Neural cell (in vitro differentiated cells): ENCODE measurements around the gene BNC2. TPM values are rescaled to one million over a fixed set of nuclear protein-coding genes. Genes with fewer than 3 reads are reported as not detected.

Source experiments
- H2AFZ ChIP-seq: fragments of 200-600, 300-800 bp; sonication (generic), shearing (Covaris generic); 2 replicates; pipeline ENCODE4 v1.6.0; 2014; ENCODE audit warnings: low read depth, mild to moderate bottlenecking, antibody characterized with exemption, low read length, moderate library complexity
- H3F3A ChIP-seq: fragments of 200-600 bp; shearing (Covaris generic); 2 replicates; pipeline ENCODE4 v1.6.1; 2016; ENCODE audit warnings: mild to moderate bottlenecking, moderate library complexity, mixed read lengths, antibody characterized with exemption, low read length; ENCODE audit not compliant: insufficient read depth, poor library complexity, severe bottlenecking
- H3K27ac ChIP-seq: fragments of 200-600, 300-800 bp; sonication (generic), shearing (Covaris generic); 2 replicates; pipeline ENCODE4 v1.5.1; 2014; ENCODE audit warnings: mild to moderate bottlenecking, low read length, moderate library complexity
- H3K27me3 ChIP-seq: fragments of 300-800, 200-600 bp; sonication (generic), shearing (Covaris generic); 2 replicates; pipeline ENCODE4 v1.6.0; 2014; ENCODE audit warnings: mild to moderate bottlenecking, low read depth, low read length, moderate library complexity; ENCODE audit not compliant: insufficient read depth
- H3K36me3 ChIP-seq: fragments of 300-800, 200-600 bp; sonication (generic), shearing (Covaris generic); 2 replicates; pipeline ENCODE4 v1.5.1; 2014; ENCODE audit warnings: mild to moderate bottlenecking, antibody characterized with exemption, low read length, moderate library complexity; ENCODE audit not compliant: insufficient read depth
- H3K4me2 ChIP-seq: fragments of 300-800, 200-600 bp; sonication (generic), shearing (Covaris generic); 2 replicates; pipeline ENCODE4 v1.6.0; 2014; ENCODE audit warnings: mild to moderate bottlenecking, low read length
- H3K4me3 ChIP-seq: fragments of 300-800, 200-600 bp; sonication (generic), shearing (Covaris generic); 2 replicates; pipeline ENCODE4 v1.5.1; 2014; ENCODE audit warnings: mild to moderate bottlenecking, low read length, moderate library complexity
- H3K79me2 ChIP-seq: fragments of 200-600 bp; shearing (Covaris generic); replicated peaks from 2 replicates; pipeline ENCODE4 v1.6.0; 2014; ENCODE audit warnings: mild to moderate bottlenecking, low read length, moderate library complexity; ENCODE audit not compliant: insufficient read depth
- H3K9ac ChIP-seq: fragments of 300-800, 200-600 bp; sonication (generic), shearing (Covaris generic); 2 replicates; pipeline ENCODE4 v1.6.1; 2016; ENCODE audit warnings: mild to moderate bottlenecking, low read length, mixed read lengths
- H3K9me2 ChIP-seq: fragments of 200-600 bp; shearing (Covaris generic); 2 replicates; pipeline ENCODE4 v1.6.1; 2016; ENCODE audit warnings: mild to moderate bottlenecking, low read length, mixed read lengths; ENCODE audit not compliant: insufficient read depth
- H3K9me3 ChIP-seq: fragments of 200-600, 300-800 bp; sonication (generic), shearing (Covaris generic); 2 replicates; pipeline ENCODE4 v1.6.1; 2016; ENCODE audit warnings: mild to moderate bottlenecking, mixed run types, low read length, moderate library complexity, mixed read lengths
- H4K20me1 ChIP-seq: fragments of 200-600 bp; shearing (Covaris generic); 2 replicates; pipeline ENCODE4 v1.6.1; 2016; ENCODE audit warnings: mild to moderate bottlenecking, mixed run types; ENCODE audit not compliant: insufficient read depth
- CTCF ChIP-seq: fragments of 450-650 bp; IDR thresholded peaks from 2 replicates; pipeline ENCODE4 v1.5.1; 2014; ENCODE audit warnings: antibody characterized with exemption, mild to moderate bottlenecking, moderate library complexity; ENCODE audit not compliant: poor library complexity, severe bottlenecking
- EP300 ChIP-seq: fragments of 450-650 bp; conservative IDR thresholded peaks from 2 replicates; pipeline ENCODE4 v1.6.1; 2014; ENCODE audit warnings: antibody characterized with exemption, mild to moderate bottlenecking, moderate library complexity; ENCODE audit not compliant: poor library complexity, severe bottlenecking
- EZH2 ChIP-seq: fragments of 200-600, 300-800 bp; shearing (Covaris generic), sonication (generic); IDR thresholded peaks from 2 replicates; pipeline ENCODE4 v1.6.1; 2014; ENCODE audit warnings: antibody characterized with exemption, low read length, borderline replicate concordance, mild to moderate bottlenecking; ENCODE audit not compliant: insufficient read depth, poor library complexity, severe bottlenecking
- MXI1 ChIP-seq: fragments of 450-650 bp; conservative IDR thresholded peaks from 2 replicates; pipeline ENCODE4 v1.6.1; 2014; ENCODE audit warnings: antibody characterized with exemption, mild to moderate bottlenecking; ENCODE audit not compliant: poor library complexity, severe bottlenecking
- POLR2AphosphoS5 ChIP-seq: IDR thresholded peaks from 2 replicates; pipeline ENCODE4 v1.6.1; 2012
- RAD21 ChIP-seq: fragments of 450-650 bp; conservative IDR thresholded peaks from 2 replicates; pipeline ENCODE4 v1.6.1; 2014; ENCODE audit warnings: antibody characterized with exemption, mild to moderate bottlenecking, moderate library complexity
- SMC3 ChIP-seq: fragments of 450-650 bp; conservative IDR thresholded peaks from 2 replicates; pipeline ENCODE4 v1.6.1; 2014; ENCODE audit warnings: antibody characterized with exemption, mild to moderate bottlenecking, moderate library complexity; ENCODE audit not compliant: poor library complexity
- TAF1 ChIP-seq: IDR thresholded peaks from 2 replicates; pipeline ENCODE4 v1.6.1; 2012; ENCODE audit warnings: low read depth
- polyA plus RNA-seq: library from polyadenylated mRNA; depleted of rRNA; stranded (reverse); fragments of >200 nt; gene quantifications from 2 replicates; pipeline ENCODE4 v1.2.3, GENCODE V29; 2014
- TF ChIP-seq, protein P1 (sequence below): IDR thresholded peaks from 2 replicates; pipeline ENCODE4 v1.6.1; 2012; ENCODE audit warnings: borderline replicate concordance

The BNC2 gene
- polyA plus RNA-seq, 1 donor from 2014 or later = 1.3 TPM

GRCh38 chr9:16417161-16417560 lies 453.3 kb downstream of the BNC2 start:
- H2AFZ ChIP-seq = no peak overlapping the region
- no peaks in the 10 kb centered on the region for H3K9me3 ChIP-seq
- no peak overlapping the region for H3K4me3 ChIP-seq
- H3K27ac ChIP-seq = no peak overlapping the region
- no peak overlapping the region for H3K4me2 ChIP-seq
- no peaks in the 10 kb centered on the region for H3K9me2 ChIP-seq
- H4K20me1 ChIP-seq = no peaks in the 10 kb centered on the region
- no peaks in the 10 kb centered on the region for H3K79me2 ChIP-seq
- H3F3A ChIP-seq = no peaks in the 10 kb centered on the region
- no peaks in the 10 kb centered on the region for H3K36me3 ChIP-seq
- TF ChIP-seq CTCF = no peak
- H3K9ac ChIP-seq = no peak overlapping the region
- peaks cover 14% of the 10 kb centered on the region for H3K27me3 ChIP-seq

- H3K9me3 ChIP-seq = no peaks in the 10 kb centered on the region
- H3K4me3 ChIP-seq = no peak overlapping the region
- no peaks in the 10 kb centered on the region for H4K20me1 ChIP-seq
- H3K36me3 ChIP-seq = no peaks in the 10 kb centered on the region
- no peak overlapping the region for H3K4me2 ChIP-seq
- H3K79me2 ChIP-seq = no peaks in the 10 kb centered on the region
- H3F3A ChIP-seq = no peaks in the 10 kb centered on the region
- no peaks in the 10 kb centered on the region for H3K9me2 ChIP-seq
- no peak overlapping the region for H3K9ac ChIP-seq
- no peak overlapping the region for H2AFZ ChIP-seq
- TF ChIP-seq POLR2AphosphoS5 (no peak), EZH2 (no peak), RAD21 (no peak), EP300 (no peak), SMC3 (no peak), CTCF (no peak), MXI1 (no peak), TAF1 (no peak)
- TF ChIP-seq, protein P1, sequence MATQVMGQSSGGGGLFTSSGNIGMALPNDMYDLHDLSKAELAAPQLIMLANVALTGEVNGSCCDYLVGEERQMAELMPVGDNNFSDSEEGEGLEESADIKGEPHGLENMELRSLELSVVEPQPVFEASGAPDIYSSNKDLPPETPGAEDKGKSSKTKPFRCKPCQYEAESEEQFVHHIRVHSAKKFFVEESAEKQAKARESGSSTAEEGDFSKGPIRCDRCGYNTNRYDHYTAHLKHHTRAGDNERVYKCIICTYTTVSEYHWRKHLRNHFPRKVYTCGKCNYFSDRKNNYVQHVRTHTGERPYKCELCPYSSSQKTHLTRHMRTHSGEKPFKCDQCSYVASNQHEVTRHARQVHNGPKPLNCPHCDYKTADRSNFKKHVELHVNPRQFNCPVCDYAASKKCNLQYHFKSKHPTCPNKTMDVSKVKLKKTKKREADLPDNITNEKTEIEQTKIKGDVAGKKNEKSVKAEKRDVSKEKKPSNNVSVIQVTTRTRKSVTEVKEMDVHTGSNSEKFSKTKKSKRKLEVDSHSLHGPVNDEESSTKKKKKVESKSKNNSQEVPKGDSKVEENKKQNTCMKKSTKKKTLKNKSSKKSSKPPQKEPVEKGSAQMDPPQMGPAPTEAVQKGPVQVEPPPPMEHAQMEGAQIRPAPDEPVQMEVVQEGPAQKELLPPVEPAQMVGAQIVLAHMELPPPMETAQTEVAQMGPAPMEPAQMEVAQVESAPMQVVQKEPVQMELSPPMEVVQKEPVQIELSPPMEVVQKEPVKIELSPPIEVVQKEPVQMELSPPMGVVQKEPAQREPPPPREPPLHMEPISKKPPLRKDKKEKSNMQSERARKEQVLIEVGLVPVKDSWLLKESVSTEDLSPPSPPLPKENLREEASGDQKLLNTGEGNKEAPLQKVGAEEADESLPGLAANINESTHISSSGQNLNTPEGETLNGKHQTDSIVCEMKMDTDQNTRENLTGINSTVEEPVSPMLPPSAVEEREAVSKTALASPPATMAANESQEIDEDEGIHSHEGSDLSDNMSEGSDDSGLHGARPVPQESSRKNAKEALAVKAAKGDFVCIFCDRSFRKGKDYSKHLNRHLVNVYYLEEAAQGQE = no peak
- peaks cover 14% of the 10 kb centered on the region for H3K27me3 ChIP-seq
- no peak overlapping the region for H3K27ac ChIP-seq
Observed at GRCh38 chr9:16414451-16414850, 456.0 kb downstream of the BNC2 start.
